ENCODE measurements around the gene SLC38A2. TPM values are rescaled to one million over a fixed set of nuclear protein-coding genes. Genes with fewer than 3 reads are reported as not detected.

Gene SLC38A2
- total RNA-seq, 1 donor from 2014 or later = 216 TPM

DNA sequence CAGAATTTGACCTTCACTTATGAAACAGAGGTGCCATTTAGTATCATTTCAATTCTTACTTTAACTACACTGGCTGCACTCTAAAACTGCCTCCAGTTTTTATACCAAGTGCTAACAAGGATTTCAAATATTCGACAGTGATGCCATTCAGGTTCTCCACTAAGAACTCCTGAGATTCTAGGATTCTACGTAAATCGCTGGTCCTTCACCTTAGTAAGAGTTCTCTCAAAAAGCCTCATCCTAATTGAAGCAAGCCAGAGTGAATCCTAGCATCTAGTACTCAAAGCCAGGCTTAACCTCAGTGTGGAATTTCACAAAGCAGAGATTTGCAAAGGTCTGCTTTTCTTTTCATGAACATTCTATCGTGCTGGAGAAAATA lies 3.5 kb downstream of the SLC38A2 start:
- Mint-ChIP-seq H3K9me3 (ENCODE audit: low read depth) (no peaks in the 10 kb centered on the region), H3K27ac (peak overlapping the region; percentile 59), H3K4me3 (ENCODE audit: low read depth) (peak overlapping the region; percentile 99), H3K36me3 (ENCODE audit: insufficient read depth) (peaks cover 50% of the 10 kb centered on the region), H3K27me3 (no peaks in the 10 kb centered on the region), H3K4me1 (ENCODE audit: low read depth) (peaks cover 64% of the 10 kb centered on the region)
- no peak for TF ChIP-seq CTCF (IDR thresholded peaks at IDR 0.05; ENCODE audit: unreplicated experiment)
- no peak for DNase-seq (ENCODE audit: low spot score, unreplicated experiment)

DNA sequence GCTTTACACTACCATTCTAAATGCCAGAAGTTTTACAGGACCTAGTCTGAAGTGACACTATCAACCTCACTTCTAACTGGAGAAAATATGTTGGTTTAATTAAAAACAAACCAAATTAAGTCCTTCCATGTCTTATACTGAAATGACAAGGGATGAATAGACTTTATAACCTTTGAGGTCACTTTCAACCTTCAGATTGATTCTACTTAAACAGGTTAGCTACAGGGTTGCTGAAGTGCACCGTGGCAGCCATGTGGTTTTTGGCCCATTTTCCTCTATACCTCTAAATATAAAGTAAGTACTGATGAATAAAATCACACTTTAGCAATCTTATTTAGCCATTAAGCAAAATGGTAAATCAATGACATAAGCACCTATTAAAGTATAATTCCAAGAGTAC lies 3.9 kb downstream of the SLC38A2 start:
- H3K36me3 Mint-ChIP-seq (ENCODE audit: insufficient read depth) = peaks cover 54% of the 10 kb centered on the region
- H3K27me3 Mint-ChIP-seq = no peaks in the 10 kb centered on the region
- peak overlapping the region; percentile 99 for H3K4me3 Mint-ChIP-seq (ENCODE audit: low read depth)
- no peak for DNase-seq (ENCODE audit: low spot score, unreplicated experiment)
- H3K27ac Mint-ChIP-seq = no peak overlapping the region
- peaks cover 62% of the 10 kb centered on the region for H3K4me1 Mint-ChIP-seq (ENCODE audit: low read depth)
- no peaks in the 10 kb centered on the region for H3K9me3 Mint-ChIP-seq (ENCODE audit: low read depth)
- no peak for TF ChIP-seq CTCF (IDR thresholded peaks at IDR 0.05; ENCODE audit: unreplicated experiment)

DNA sequence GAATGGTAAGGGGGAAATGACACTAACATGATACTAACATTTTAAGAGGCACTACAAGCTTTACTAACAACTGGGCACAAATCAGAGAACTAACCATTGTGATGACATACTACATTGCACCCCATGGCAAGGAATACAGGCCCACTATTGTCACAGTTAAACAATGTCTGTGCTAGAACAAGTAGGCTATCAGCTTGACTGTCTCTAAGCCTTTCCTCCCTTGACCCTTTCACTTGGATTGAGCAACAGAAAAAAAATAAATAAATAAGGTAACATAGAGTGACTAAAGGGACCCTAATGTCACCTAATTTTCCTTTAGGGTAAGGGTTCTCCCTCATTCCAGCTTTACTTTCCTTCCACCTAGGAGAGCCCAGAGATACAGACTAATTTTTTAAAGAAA lies 4.4 kb downstream of the SLC38A2 start:
- peaks cover 58% of the 10 kb centered on the region for H3K4me1 Mint-ChIP-seq (ENCODE audit: low read depth)

DNA sequence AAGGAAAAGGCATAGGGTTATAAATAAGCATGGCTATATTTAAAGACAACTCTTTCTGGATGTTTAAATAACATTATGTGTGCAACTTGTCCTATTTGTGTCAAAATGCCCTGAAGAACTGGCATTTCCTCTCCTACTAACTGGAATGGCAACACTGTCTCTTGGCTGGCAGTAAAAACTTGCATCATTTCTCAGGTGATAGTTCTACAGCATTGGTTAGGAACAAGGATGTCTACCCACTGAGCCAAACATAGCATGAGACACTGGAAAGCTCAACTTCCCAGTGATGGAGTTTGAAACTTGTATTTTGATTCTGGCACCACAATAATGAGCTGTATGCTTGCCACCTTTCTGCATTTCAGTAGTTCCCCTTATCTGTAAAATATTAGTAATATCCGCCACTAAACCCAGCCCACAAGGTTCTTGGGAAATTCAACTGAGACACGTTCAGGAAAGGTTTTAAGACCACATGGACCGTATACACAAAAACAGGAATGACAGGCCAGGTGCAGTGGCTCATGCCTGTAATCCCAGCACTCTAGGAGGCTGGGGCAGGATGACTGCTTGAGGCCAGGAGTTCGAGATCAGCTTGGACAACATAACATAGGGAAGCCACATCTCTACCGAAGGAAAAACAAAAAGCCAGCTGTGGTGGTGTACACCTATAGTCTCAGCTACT lies 5.1 kb downstream of the SLC38A2 start:
- Mint-ChIP-seq H3K4me1 (ENCODE audit: low read depth) (peaks cover 60% of the 10 kb centered on the region), H3K27ac (peak overlapping the region; percentile 92), H3K27me3 (no peaks in the 10 kb centered on the region), H3K9me3 (ENCODE audit: low read depth) (no peaks in the 10 kb centered on the region), H3K36me3 (ENCODE audit: insufficient read depth) (peaks cover 63% of the 10 kb centered on the region), H3K4me3 (ENCODE audit: low read depth) (peak overlapping the region; percentile 38)
- no peak for TF ChIP-seq CTCF (IDR thresholded peaks at IDR 0.05; ENCODE audit: unreplicated experiment)
- no peak for DNase-seq (ENCODE audit: low spot score, unreplicated experiment)

More for the DNA sequence above, 4.4 kb downstream of the SLC38A2 start:
- no peak for DNase-seq (ENCODE audit: low spot score, unreplicated experiment)
- peaks cover 59% of the 10 kb centered on the region for H3K36me3 Mint-ChIP-seq (ENCODE audit: insufficient read depth)
- no peaks in the 10 kb centered on the region for H3K9me3 Mint-ChIP-seq (ENCODE audit: low read depth)
- no peaks in the 10 kb centered on the region for H3K27me3 Mint-ChIP-seq
- peak overlapping the region; percentile 38 for H3K4me3 Mint-ChIP-seq (ENCODE audit: low read depth)
- TF ChIP-seq CTCF (IDR thresholded peaks at IDR 0.05; ENCODE audit: unreplicated experiment) = no peak
- peak overlapping the region; percentile 92 for H3K27ac Mint-ChIP-seq

GRCh38 chr12:46366771-46367170 lies 5.8 kb downstream of the SLC38A2 start:
- peaks cover 65% of the 10 kb centered on the region for H3K4me1 Mint-ChIP-seq (ENCODE audit: low read depth)

More at GRCh38 chr12:46366771-46367170, 5.8 kb downstream of the SLC38A2 start:
- Mint-ChIP-seq H3K9me3 (ENCODE audit: low read depth) (no peaks in the 10 kb centered on the region), H3K27me3 (no peaks in the 10 kb centered on the region), H3K36me3 (ENCODE audit: insufficient read depth) (peaks cover 69% of the 10 kb centered on the region), H3K4me3 (ENCODE audit: low read depth) (no peak overlapping the region), H3K27ac (peak overlapping the region; percentile 92)
- no peak for DNase-seq (ENCODE audit: low spot score, unreplicated experiment)
- TF ChIP-seq CTCF (IDR thresholded peaks at IDR 0.05; ENCODE audit: unreplicated experiment) = no peak

All from progenitor cell of endocrine pancreas (in vitro differentiated cells).